IPS DF 19.7 (cell line): ENCODE data around the gene NMNAT3.
"Not testable (repeated sequence)": the region's sequence is repeated elsewhere in the genome, so short reads cannot be mapped to it uniquely, and the experiment has no call there.

Source experiments
- DNase-seq: peaks from one replicate; pipeline ENCODE4 v3.0.0-alpha.2; 2013; ENCODE audit warnings: low read depth, low spot score

The NMNAT3 gene

DNA sequence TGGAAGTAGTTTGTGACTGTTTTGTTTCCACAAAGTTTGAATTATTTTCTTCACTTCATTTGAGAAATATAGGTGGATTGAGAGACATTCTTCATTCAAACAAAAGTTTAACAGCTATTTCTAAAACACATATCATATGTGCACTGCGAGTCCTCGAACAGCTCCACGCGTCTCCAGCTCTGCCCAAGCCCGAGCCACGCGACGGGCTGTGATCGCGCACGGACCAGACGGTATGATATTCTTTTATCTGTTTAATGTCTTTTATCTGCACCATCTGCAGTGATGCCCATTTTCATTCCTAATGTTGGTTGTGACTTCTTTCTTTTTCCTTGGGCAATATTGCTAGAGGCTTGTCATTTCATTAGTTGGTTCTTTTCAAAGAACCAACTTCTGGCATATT is 94.1 kb downstream of the NMNAT3 start:
- not testable (repeated sequence) for DNase-seq

DNA sequence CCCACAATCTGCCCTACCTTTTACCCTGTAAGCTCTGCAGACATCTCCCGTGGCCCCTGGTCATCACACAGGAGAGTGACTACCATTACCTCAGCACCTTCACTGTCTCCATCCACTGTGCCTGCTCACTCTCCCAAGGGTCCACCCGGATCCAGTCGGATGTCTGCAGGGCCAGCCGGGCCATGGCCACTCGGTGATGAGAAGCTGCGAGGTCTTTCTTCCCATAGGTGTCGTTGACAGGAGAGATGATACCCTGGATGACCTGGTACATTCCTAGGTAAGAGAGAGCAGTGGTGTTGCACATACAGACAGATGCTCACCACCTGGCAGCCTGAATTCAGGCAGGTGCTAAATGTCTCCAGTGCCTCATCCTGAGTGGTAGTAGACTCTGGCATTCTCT is 99.0 kb downstream of the NMNAT3 start:
- DNase-seq = no peak

- peak; percentile 38 for DNase-seq
Observed at GRCh38 chr3:139577909-139578308, 99.9 kb downstream of the NMNAT3 start.

DNA sequence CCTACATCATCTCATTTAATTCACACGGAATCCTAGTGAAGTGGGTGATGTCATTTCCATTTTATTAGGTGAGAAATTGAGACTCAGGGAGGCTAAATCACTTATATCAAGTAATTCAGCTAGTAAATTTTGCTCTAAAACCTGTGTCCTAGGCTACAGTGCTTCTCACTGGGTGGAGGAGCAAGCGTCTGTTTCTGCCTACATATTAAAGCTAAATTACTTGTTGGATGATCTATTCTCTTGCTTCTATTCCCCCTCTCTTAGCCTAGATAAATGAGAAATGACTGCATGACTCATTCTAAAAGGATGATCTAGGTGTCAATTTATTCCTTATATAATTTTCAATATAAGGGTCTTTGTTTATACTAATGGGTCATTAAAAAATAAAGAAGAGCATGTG is 100.4 kb downstream of the NMNAT3 start:
- DNase-seq = no peak

GRCh38 chr3:139574026-139574947 is 103.5 kb downstream of the NMNAT3 start:
- DNase-seq = no peak

GRCh38 chr3:139572847-139573672 is 104.7 kb downstream of the NMNAT3 start:
- DNase-seq = no peak

DNA sequence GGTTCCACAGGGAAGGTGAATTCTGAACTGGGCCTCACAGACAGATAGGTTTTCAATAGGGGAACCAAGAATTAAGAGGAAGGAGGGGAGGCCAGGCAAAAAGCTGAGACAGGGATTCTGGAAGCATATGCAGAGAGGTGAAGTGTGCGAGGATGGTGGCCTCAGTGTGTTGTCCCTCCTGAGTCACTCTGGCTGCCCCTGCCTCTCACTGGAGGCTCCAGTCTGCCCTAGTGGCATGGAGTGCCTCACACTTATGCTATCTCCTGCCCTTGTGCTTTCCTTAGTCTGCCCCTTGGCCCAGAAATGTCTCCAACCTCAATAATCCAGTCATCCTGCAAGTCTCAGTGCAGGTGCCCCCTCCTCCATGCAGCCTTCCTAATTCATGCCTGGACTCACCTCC is 106.1 kb downstream of the NMNAT3 start:
- DNase-seq = no peak

- no peak for DNase-seq
Observed at GRCh38 chr3:139564294-139564861, 113.4 kb downstream of the NMNAT3 start.

DNA sequence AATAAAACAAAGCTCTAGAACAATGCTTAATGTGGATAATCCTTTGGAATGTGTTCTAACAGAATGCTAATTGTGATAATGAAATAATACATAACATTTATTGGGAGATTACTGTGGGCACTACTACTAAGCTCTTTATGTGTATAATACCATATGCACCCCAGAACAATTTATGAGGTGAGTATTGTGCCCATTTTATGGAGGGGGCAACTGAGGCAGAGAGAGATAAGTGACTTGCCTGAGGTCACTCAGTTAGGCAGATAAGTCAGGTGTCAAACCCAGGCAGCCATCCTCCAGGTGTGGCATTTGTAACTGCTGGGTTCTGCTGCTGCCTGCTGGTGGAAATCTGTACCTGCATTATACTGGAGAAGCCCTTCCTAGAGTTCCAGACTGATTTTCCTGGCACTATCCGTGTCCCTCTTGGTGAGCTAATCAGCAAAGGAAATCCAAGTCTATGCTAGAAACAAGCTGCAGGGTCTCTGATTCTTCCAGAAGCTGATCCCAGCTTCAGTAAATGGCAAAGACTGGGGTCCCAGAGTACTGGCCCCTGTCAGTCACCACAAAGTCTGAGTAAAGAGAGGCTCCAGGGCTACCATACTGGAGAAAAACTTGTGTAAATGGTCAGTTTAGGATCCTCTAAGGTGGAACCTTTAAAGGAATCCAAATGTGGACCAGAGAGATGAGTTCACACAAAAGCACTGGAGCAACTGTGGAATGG is 115.7 kb downstream of the NMNAT3 start:
- DNase-seq = no peak

DNA sequence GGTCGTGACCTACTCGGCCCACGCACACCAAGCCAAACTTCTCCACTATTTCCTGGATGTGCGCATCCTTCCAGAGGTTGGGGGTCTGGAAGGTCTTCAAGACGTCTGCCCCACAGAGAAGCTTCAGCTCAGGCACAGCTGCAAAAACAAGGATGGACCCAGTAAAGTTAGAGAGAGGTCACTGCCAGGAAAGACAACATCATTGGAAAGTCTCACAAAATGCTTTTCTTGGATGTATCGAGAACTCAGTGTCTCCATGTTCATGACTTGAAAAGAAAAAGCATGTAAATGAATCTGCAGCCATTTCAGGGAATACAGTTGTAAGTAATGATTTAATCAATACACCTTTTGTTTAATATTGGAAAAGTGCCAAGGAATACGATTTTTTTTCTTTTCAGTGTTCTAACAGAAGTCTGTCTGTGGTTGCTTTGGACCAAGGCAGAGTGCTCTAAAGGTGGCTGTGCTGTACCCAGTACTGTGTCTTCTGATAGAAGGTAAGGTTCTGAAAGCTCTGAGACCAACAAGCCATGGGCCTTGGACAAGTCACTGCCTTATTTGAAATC is 116.4 kb downstream of the NMNAT3 start:
- DNase-seq = no peak

GRCh38 chr3:139560411-139560810 is 117.4 kb downstream of the NMNAT3 start:
- no peak for DNase-seq

DNA sequence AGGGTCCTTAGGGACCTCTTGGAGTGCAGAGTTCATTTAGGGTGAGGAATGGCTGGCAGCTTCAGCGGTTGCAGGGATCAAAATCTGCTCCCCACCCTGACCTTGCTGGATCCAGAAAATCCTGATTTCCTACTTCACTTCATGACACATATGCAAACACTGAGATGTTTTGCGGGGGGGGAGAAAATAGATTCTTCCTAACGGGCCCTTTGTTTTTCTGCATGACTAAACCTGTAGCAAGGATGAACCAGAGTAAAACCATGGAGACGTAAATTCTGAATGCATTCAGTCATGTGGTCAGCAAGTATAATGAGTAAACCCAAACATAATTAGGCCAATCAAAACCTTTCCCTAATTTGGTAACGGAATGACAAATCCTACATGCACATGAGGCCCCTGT is 118.2 kb downstream of the NMNAT3 start:
- no peak for DNase-seq

DNA sequence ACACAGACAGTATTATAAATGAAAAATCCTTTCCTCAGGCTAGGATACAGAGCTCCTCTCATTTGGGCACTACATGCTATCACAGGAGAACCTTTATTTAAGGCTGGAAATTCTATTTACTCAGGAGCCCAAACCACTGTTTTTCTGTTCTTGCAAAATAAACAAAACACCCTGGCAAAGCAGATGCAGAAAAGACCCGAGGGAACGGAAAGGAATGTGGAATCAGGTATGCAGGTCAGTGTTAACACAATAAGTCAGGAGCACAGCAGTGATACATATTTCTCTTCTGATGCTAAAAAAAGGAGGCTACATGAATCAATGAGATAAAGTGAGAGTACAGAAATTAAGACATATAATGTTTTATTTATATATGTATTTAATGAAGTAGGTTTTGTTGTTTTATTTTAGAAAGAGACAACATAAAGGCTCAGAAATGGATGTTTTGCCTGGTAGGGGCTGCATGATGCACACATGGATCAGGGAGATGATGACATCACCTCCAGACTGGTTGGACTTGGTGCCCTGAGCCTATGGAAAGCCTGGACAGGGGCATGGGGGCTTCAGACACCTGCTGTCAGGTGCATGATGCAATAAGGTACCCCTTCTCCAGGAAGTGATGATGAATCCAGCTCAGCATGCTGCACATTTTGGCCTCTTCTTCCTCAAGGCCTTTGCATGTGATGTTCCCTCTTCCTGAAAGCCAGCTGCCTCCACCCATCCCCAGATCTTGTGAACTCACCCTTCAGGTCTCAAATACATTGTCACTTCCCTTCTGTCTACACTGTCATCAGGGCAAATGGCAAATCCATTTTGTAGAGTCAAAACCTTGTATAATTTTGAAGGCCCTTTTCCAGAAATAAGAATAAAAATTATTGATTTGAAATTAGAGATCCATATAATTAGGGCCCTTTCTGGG is 119.2 kb downstream of the NMNAT3 start:
- no peak for DNase-seq

DNA sequence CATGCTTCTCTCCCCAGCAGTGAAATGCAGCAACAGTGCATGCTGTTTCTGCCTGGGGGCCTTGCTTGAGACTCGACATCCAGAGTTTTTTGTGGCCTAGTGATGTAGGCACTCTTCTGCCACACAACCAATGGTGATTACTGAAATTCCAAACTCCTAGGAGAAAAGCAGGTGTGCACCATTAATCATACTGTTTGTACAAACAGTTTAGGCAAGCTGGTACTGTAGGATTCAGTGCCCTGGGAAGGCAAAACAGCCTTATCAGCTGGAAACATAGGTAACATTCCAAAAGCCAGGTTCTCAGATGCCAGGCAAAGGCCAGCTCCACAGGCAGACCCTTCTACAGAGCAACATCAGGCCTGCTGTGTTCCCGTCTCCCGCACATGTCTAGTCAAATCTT is 120.7 kb downstream of the NMNAT3 start:
- DNase-seq = no peak

DNA sequence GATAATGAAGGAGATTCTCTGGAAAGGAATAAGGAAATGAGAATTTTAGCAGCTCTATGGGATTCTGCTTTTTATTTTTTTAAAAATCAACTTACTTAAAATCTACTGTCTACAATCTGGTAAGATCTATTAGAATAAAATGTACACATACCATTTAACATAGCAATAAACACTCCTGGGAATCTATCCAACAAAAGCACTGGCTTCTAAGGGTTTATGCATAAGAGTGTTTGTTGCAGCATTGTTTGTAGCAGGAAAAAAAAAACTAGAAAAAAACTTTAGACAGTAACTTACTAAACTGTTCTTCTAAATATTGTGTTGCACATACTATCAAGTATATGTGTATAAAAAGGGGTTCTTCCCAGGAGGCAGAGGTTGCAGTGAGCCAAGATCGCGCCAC is 122.5 kb downstream of the NMNAT3 start:
- DNase-seq = no peak

- no peak for DNase-seq
Observed at GRCh38 chr3:139554628-139555027, 123.1 kb downstream of the NMNAT3 start.

GRCh38 chr3:139552632-139553365 is 125.0 kb downstream of the NMNAT3 start:
- DNase-seq = no peak

DNA sequence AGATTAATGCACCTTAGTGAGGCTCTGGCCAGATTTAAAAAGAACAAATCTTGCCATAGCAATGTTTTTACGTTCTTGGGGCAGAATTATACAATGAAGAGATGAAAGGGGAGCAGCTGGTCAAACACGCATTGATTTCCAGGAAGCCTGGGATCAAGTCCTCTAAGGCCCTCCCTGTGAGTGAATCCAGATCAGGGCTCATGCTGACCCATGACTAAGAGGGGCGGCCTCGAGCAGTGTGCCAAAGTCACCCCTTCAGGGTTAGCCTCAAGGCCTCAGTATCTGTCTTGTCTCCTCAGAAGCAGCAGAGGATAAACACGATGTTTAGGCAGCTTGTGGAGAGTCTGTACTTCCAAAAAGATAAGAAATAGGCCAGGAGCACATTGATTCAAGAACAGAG is 129.0 kb downstream of the NMNAT3 start:
- DNase-seq = no peak

DNA sequence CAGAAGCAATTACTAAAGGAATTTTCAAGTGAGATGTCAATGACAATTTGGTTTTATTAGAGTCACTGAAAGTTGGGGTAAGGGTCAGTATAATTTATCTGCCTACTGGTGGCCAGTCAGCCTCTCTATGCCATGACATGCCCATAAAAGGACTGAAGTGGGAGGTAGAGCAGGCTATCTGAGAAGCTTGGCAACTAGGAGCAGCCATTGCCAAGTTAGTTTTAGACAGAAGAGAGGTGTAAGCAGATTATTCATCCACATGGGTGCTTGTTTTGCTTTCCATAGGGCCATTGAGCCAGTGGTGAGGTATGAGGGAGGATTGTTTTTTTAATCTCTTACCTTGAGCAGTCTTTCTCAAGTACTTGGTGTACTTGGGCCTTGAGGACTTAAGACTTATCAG is 130.1 kb downstream of the NMNAT3 start:
- no peak for DNase-seq

GRCh38 chr3:139546772-139547171 is 131.0 kb downstream of the NMNAT3 start:
- DNase-seq = no peak
